Osteocyte (in vitro differentiated cells): ENCODE results near the gene KCNA2. TPM values are rescaled to one million over a fixed set of nuclear protein-coding genes. Genes with fewer than 3 reads are reported as not detected.

Source experiments
- DNase-seq: peaks from one replicate; pipeline ENCODE4 v3.0.0; 2021; ENCODE audit warnings: mixed read lengths; ENCODE audit not compliant: unreplicated experiment; ENCODE audit errors: extremely low spot score
- H3K27ac Mint-ChIP-seq: one replicate; pipeline ENCODE4 v1.8.0; 2021; ENCODE audit warnings: mild to moderate bottlenecking, mixed read lengths; ENCODE audit not compliant: unreplicated experiment
- H3K27me3 Mint-ChIP-seq: one replicate; pipeline ENCODE4 v1.8.0; 2021; ENCODE audit warnings: mixed read lengths; ENCODE audit not compliant: unreplicated experiment
- H3K36me3 Mint-ChIP-seq: one replicate; pipeline ENCODE4 v1.8.0; 2021; ENCODE audit warnings: mixed read lengths; ENCODE audit not compliant: unreplicated experiment
- H3K4me1 Mint-ChIP-seq: one replicate; pipeline ENCODE4 v1.8.0; 2021; ENCODE audit warnings: mixed read lengths; ENCODE audit not compliant: unreplicated experiment
- H3K4me3 Mint-ChIP-seq: one replicate; pipeline ENCODE4 v1.8.0; 2021; ENCODE audit warnings: mild to moderate bottlenecking, moderate library complexity, mixed read lengths; ENCODE audit not compliant: unreplicated experiment
- H3K9me3 Mint-ChIP-seq: one replicate; pipeline ENCODE4 v1.8.0; 2021; ENCODE audit warnings: mixed read lengths; ENCODE audit not compliant: unreplicated experiment
- total RNA-seq: library from RNA; stranded (reverse); gene quantifications from 2 replicates; pipeline ENCODE4 v1.2.1, GENCODE V29; 2021
- TF ChIP-seq, protein P1 (sequence below): fragments of 200-600 bp; sonication (generic); IDR thresholded peaks from 2 replicates; pipeline ENCODE4 v1.5.0; 2021; ENCODE audit warnings: antibody characterized with exemption, mild to moderate bottlenecking, moderate library complexity

Gene KCNA2
- total RNA-seq, 1 donor from 2014 or later = 0.05 TPM

DNA sequence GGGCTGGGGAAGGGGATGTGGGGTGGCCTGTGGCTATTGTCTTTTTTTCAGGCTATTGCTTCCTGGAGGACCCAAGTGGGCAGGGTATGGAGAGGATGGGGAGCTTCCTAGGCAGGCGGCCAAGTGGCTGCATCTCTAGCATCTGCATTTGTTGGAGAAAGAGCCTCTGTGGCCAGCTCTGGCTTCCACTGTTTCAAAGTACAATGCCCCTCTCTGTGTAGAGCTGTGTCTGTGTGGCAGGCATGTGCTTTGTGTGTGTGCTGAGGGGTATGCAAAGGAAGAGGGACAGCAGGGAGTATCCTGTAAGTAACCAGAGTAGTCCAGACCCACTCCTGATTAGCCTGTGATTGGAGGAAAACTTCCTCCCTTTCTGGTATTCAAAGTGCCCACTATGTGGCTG, 40.6 kb downstream of the KCNA2 start:
- TF ChIP-seq, protein P1, sequence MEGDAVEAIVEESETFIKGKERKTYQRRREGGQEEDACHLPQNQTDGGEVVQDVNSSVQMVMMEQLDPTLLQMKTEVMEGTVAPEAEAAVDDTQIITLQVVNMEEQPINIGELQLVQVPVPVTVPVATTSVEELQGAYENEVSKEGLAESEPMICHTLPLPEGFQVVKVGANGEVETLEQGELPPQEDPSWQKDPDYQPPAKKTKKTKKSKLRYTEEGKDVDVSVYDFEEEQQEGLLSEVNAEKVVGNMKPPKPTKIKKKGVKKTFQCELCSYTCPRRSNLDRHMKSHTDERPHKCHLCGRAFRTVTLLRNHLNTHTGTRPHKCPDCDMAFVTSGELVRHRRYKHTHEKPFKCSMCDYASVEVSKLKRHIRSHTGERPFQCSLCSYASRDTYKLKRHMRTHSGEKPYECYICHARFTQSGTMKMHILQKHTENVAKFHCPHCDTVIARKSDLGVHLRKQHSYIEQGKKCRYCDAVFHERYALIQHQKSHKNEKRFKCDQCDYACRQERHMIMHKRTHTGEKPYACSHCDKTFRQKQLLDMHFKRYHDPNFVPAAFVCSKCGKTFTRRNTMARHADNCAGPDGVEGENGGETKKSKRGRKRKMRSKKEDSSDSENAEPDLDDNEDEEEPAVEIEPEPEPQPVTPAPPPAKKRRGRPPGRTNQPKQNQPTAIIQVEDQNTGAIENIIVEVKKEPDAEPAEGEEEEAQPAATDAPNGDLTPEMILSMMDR = no peak
- H3K27me3 Mint-ChIP-seq = no peaks in the 10 kb centered on the region

DNA sequence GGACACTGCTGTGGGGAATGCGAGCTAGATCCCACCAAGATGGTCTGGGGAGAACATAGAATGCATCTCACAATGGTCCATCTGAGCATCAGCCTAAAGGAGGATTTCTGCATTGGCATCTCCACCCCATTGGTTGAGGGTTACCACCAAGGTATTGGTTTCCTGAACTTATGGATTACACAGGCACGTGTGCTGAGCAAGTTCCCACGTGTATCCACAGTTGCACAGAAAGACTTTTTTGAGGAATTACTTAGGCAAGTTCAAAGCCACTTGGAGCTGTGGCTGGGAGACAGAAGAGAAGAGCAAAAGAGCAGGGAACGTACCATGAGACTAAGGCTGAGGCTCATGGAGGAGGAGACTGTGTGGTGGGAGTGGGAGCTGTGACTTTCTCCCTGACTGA, 43.1 kb downstream of the KCNA2 start:
- Mint-ChIP-seq H3K27me3 (no peaks in the 10 kb centered on the region), H3K4me3 (no peak overlapping the region), H3K4me1 (no peaks in the 10 kb centered on the region), H3K27ac (no peak overlapping the region), H3K9me3 (no peaks in the 10 kb centered on the region), H3K36me3 (no peaks in the 10 kb centered on the region)
- TF ChIP-seq, protein P1 = no peak
- no peak for DNase-seq

More for the DNA sequence above, 40.6 kb downstream of the KCNA2 start:
- H3K27ac Mint-ChIP-seq = no peak overlapping the region
- DNase-seq = no peak
- H3K9me3 Mint-ChIP-seq = no peaks in the 10 kb centered on the region
- H3K4me1 Mint-ChIP-seq = no peaks in the 10 kb centered on the region
- no peak overlapping the region for H3K4me3 Mint-ChIP-seq
- H3K36me3 Mint-ChIP-seq = no peaks in the 10 kb centered on the region

DNA sequence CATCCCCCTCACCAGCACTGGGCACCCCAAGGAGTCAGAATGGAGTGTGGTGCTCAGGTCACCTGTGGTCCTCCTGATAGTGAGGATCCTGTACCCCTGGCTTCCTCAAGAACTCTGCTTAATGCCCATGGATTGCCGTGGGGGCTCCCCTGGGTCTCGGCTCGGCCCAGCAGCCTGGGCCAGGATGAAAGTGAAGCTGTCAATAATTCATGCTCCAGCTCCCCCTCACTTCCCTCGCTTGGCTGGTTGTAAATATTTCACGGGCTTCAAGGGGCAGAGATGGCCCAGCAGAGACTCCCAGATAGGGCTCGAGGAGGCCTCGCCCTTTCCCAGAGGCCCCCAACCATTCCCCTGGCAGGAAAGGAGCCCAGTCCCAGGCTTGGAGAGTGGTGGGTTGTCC, 44.6 kb downstream of the KCNA2 start:
- Mint-ChIP-seq H3K4me3 (no peak overlapping the region), H3K27me3 (peaks cover 5% of the 10 kb centered on the region), H3K27ac (no peak overlapping the region), H3K4me1 (no peaks in the 10 kb centered on the region), H3K36me3 (no peaks in the 10 kb centered on the region), H3K9me3 (no peaks in the 10 kb centered on the region)
- TF ChIP-seq, protein P1 = no peak
- no peak for DNase-seq

DNA sequence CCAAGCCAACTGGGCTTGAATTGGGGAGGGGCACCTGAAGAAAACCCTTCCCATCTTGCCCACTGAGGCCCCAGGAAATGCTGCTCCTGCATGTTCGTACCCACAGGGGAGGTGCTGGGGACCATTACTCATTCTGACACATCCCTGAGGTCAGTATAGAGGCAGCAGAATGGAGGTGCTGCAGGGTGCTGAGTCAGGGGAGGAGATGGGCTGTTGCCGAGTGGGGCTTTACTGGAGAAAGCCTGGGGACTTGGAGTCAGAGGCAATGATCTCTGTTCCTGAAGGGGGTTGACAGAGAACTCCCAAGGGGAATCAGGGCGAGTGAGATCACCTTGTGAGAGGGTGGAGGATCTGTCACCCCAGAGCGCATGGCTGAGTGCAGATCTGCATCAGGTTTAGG, 47.0 kb downstream of the KCNA2 start:
- Mint-ChIP-seq H3K27ac (no peak overlapping the region), H3K4me1 (no peaks in the 10 kb centered on the region), H3K4me3 (no peak overlapping the region), H3K9me3 (no peaks in the 10 kb centered on the region), H3K36me3 (no peaks in the 10 kb centered on the region), H3K27me3 (peaks cover 18% of the 10 kb centered on the region)
- DNase-seq = no peak
- TF ChIP-seq, protein P1 = no peak

DNA sequence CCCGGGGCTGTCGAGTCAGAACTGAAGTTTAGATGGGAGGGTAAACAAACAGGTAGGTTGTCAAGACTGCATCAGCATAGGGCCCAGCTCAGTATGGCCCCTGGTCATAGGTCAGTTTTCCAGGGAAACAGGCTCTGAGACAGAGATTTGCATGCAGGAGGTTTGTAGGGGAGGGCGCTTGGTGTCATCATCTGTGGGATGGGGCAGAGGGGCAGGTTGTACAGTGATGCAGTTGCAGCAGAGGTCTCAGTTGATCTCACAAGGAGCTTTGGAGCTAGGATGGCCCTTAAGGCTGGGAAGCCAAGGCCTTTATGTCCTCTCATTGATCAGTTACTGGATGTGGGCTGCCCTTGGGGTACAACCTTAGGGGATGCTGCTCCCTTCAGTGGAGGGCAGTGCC, 48.7 kb downstream of the KCNA2 start:
- H3K27ac Mint-ChIP-seq = no peak overlapping the region
- DNase-seq = no peak
- no peaks in the 10 kb centered on the region for H3K4me1 Mint-ChIP-seq
- H3K9me3 Mint-ChIP-seq = no peaks in the 10 kb centered on the region
- peaks cover 26% of the 10 kb centered on the region for H3K27me3 Mint-ChIP-seq
- no peak overlapping the region for H3K4me3 Mint-ChIP-seq
- H3K36me3 Mint-ChIP-seq = no peaks in the 10 kb centered on the region
- TF ChIP-seq, protein P1 = no peak
